Common myeloid progenitor, CD34-positive (primary cell): ENCODE data around the gene DAD1.

ENCODE experiments used
- CTCF ChIA-PET: fragments of 350-600 bp; sonication (Branson Sonifier 250); formaldehyde crosslinking; loops from one replicate; lab custom pipeline; 2021; ENCODE audit warnings: antibody characterized with exemption; lab: Charles Lee
- POLR2A ChIA-PET: fragments of 350-600 bp; sonication (Branson Sonifier 250); formaldehyde crosslinking; loops from one replicate; lab custom pipeline; 2021; ENCODE audit warnings: antibody characterized with exemption; lab: Charles Lee
- DNase-seq, 3 donors: peaks; one replicate each; pipeline versions ENCODE4 v3.0.0 to v3.0.0-alpha.2; 2013
- H3K27ac ChIP-seq, 2 experiments: 1 replicate in 1 of 2; 2 replicates in 1 of 2; pipeline ENCODE4 v1.7.0; 2013; ENCODE audit warnings: inconsistent platforms in 2 of 2, low read length in 2 of 2, mild to moderate bottlenecking in 2 of 2, low read depth in 1 of 2, moderate library complexity in 1 of 2; ENCODE audit not compliant: severe bottlenecking in 2 of 2, insufficient read depth in 1 of 2, poor library complexity in 1 of 2
- H3K27me3 ChIP-seq, 5 experiments: replicated peaks in 2 of 5; 1 replicate in 3 of 5; 2 replicates in 2 of 5; pipeline versions ENCODE4 v1.6.1 to v1.7.0; 2013; ENCODE audit warnings: low read length in 4 of 5, mild to moderate bottlenecking in 2 of 5, moderate library complexity in 2 of 5, inconsistent platforms in 1 of 5; ENCODE audit not compliant: insufficient read depth in 5 of 5, control insufficient read depth in 4 of 5
- H3K36me3 ChIP-seq, 4 experiments: 1 replicate in 2 of 4; 2 replicates in 2 of 4; pipeline versions ENCODE4 v1.6.1 to v1.7.0; 2013; ENCODE audit warnings: low read length in 3 of 4, control low read depth in 1 of 4, mild to moderate bottlenecking in 1 of 4; ENCODE audit not compliant: control insufficient read depth in 4 of 4, insufficient read depth in 4 of 4
- H3K4me1 ChIP-seq, 4 experiments: 1 replicate in 3 of 4; 2 replicates in 1 of 4; pipeline versions ENCODE4 v1.6.1 to v1.7.1; 2013; ENCODE audit warnings: low read length in 3 of 4, mild to moderate bottlenecking in 3 of 4, control low read depth in 1 of 4, inconsistent platforms in 1 of 4, moderate library complexity in 1 of 4; ENCODE audit not compliant: control insufficient read depth in 4 of 4, insufficient read depth in 4 of 4; ENCODE audit errors: control extremely low read depth in 1 of 4
- H3K4me3 ChIP-seq, 7 experiments: 1 replicate in 4 of 7; 2 replicates in 3 of 7; pipeline versions ENCODE4 v1.5.1 to v1.7.0; 2013; ENCODE audit warnings: mild to moderate bottlenecking in 7 of 7, low read length in 6 of 7, moderate library complexity in 6 of 7, inconsistent platforms in 2 of 7, low read depth in 2 of 7, control low read depth in 1 of 7; ENCODE audit not compliant: insufficient read depth in 4 of 7, control insufficient read depth in 1 of 7; ENCODE audit errors: extremely low read depth in 1 of 7
- H3K9me3 ChIP-seq, 5 experiments: 1 replicate in 4 of 5; 2 replicates in 1 of 5; pipeline versions ENCODE4 v1.6.1 to v1.7.1; 2013; ENCODE audit warnings: low read length in 4 of 5, mild to moderate bottlenecking in 2 of 5, inconsistent platforms in 1 of 5, low read depth in 1 of 5, moderate library complexity in 1 of 5; ENCODE audit not compliant: control insufficient read depth in 4 of 5, insufficient read depth in 2 of 5; ENCODE audit errors: control extremely low read depth in 1 of 5
- WGBS: methylation state at CpG from one replicate; pipeline ENCODE4 v1.1.5; 2013; ENCODE audit not compliant: insufficient coverage; 5-methylcytosine and 5-hydroxymethylcytosine counted together

The DAD1 gene

GRCh38 chr14:22531451-22532344 is 57.3 kb downstream of the DAD1 start:
- no peak overlapping the region for H3K27ac ChIP-seq
- H3K4me3 ChIP-seq, result no peak overlapping the region
- H3K27me3 ChIP-seq, result no peaks in the 10 kb centered on the region
- H3K9me3 ChIP-seq, result no peaks in the 10 kb centered on the region
- CTCF ChIA-PET, result interaction anchor here (0.9 to 1.8 kb wide), 6 partner anchors 13 to 324 kb away, joined by 3 to 6 read pairs (median 4); no protein-coding TSS in a partner anchor
- WGBS, result 88% methylated on average over 5 of the region's 5 CpGs
- peaks cover 0 to 7% (median 3%) of the 10 kb centered on the region in 4 experiments for H3K4me1 ChIP-seq
- H3K36me3 ChIP-seq, result no peaks in the 10 kb centered on the region
- POLR2A ChIA-PET, result no interaction called here
- no peak for DNase-seq

- Histone ChIP-seq H3K9me3 (no peaks in the 10 kb centered on the region), H3K27me3 (no peaks in the 10 kb centered on the region), H3K27ac (no peak overlapping the region), H3K36me3 (no peaks in the 10 kb centered on the region), H3K4me1 (peaks cover 0 to 7% (median 2%) of the 10 kb centered on the region in 4 experiments), H3K4me3 (no peak overlapping the region)
- ChIA-PET POLR2A (no interaction called here), CTCF (no interaction called here)
- no peak for DNase-seq
- 100% methylated on average over 1 of the region's 1 CpG for WGBS
These were observed 58.9 kb downstream of the DAD1 start for GRCh38 chr14:22530127-22530526.

GRCh38 chr14:22526744-22527143 is 62.3 kb downstream of the DAD1 start:
- WGBS, result 83% methylated on average over 1 of the region's 1 CpG
- CTCF ChIA-PET, result interaction anchor here (0.8 to 2.6 kb wide), 5 partner anchors 11 to 30 kb away, joined by 3 to 12 read pairs (median 4); no protein-coding TSS in a partner anchor
- Histone ChIP-seq H3K9me3 (no peaks in the 10 kb centered on the region), H3K27ac (no peak overlapping the region), H3K4me3 (no peak overlapping the region), H3K36me3 (no peaks in the 10 kb centered on the region), H3K4me1 (peaks cover 0 to 9% (median 4%) of the 10 kb centered on the region in 4 experiments), H3K27me3 (no peaks in the 10 kb centered on the region)
- POLR2A ChIA-PET, result interaction anchor here (0.9 kb wide), 1 partner anchor 13 kb away, joined by 3 read pairs; no protein-coding TSS in a partner anchor
- DNase-seq, result no peak

GRCh38 chr14:22526218-22526617 is 62.8 kb downstream of the DAD1 start:
- H3K4me1 ChIP-seq, result peaks cover 0 to 9% (median 4%) of the 10 kb centered on the region in 4 experiments
- ChIA-PET CTCF (interaction anchor here (0.8 to 2.6 kb wide), 7 partner anchors 11 to 138 kb away, joined by 3 to 12 read pairs (median 3); no protein-coding TSS in a partner anchor), POLR2A (interaction anchor here (0.9 kb wide), 1 partner anchor 13 kb away, joined by 3 read pairs; no protein-coding TSS in a partner anchor)
- no peaks in the 10 kb centered on the region for H3K36me3 ChIP-seq
- H3K4me3 ChIP-seq, result no peak overlapping the region
- WGBS, result 97% methylated on average over 3 of the region's 5 CpGs
- H3K9me3 ChIP-seq, result no peaks in the 10 kb centered on the region
- H3K27me3 ChIP-seq, result no peaks in the 10 kb centered on the region
- H3K27ac ChIP-seq, result no peak overlapping the region
- no peak for DNase-seq

- Histone ChIP-seq H3K36me3 (no peaks in the 10 kb centered on the region), H3K27ac (no peak overlapping the region), H3K9me3 (no peaks in the 10 kb centered on the region), H3K4me1 (peaks cover 3 to 20% (median 12%) of the 10 kb centered on the region in 4 experiments), H3K4me3 (no peak overlapping the region), H3K27me3 (no peaks in the 10 kb centered on the region)
- POLR2A ChIA-PET, result no interaction called here
- no peak for DNase-seq
- CTCF ChIA-PET, result interaction anchor here (0.8 to 2.6 kb wide), 7 partner anchors 13 to 41 kb away, joined by 3 to 12 read pairs (median 4); no protein-coding TSS in a partner anchor
These were observed 64.3 kb downstream of the DAD1 start for GRCh38 chr14:22524784-22525161.

- Histone ChIP-seq H3K9me3 (no peaks in the 10 kb centered on the region), H3K4me3 (no peak overlapping the region), H3K27me3 (no peaks in the 10 kb centered on the region), H3K36me3 (no peaks in the 10 kb centered on the region), H3K4me1 (peaks cover 3 to 20% (median 12%) of the 10 kb centered on the region in 4 experiments), H3K27ac (no peak overlapping the region)
- WGBS, result 93% methylated on average over 8 of the region's 11 CpGs
- POLR2A ChIA-PET, result no interaction called here
- CTCF ChIA-PET, result interaction anchor here (0.8 to 2.6 kb wide), 7 partner anchors 14 to 41 kb away, joined by 3 to 12 read pairs (median 4); no protein-coding TSS in a partner anchor
- no peak for DNase-seq
These were observed 64.8 kb downstream of the DAD1 start for GRCh38 chr14:22524115-22524783.
